GM18519 (cell line): ENCODE measurements around the gene PRKAA2.

Experiments
- ATAC-seq: cut with Tn5 transposase; IDR thresholded peaks from one replicate; pipeline ENCODE4 v1.9.1; 2021; ENCODE audit warnings: mild to moderate bottlenecking, moderate library complexity; ENCODE audit not compliant: unreplicated experiment, low FRiP score

PRKAA2 gene

DNA sequence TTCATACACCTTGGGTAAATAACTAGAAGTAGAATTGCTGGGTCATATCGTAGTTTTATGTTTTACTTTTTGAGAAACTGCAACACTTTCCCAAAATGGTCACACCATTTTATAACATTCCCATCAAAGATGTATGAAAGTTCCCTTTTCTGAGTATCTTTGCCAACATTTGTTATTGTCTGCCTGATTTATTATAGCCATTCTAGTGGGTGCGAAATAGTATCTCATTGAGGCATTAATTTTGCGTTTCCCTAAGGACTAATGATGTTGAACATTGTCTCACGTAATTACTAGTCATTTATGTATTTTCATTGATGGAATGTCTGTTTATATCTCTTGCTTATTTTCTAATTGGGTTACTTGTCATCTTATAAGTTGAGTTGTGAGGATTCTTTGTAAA lies 3.4 kb downstream of the PRKAA2 start:
- ATAC-seq: no peak

DNA sequence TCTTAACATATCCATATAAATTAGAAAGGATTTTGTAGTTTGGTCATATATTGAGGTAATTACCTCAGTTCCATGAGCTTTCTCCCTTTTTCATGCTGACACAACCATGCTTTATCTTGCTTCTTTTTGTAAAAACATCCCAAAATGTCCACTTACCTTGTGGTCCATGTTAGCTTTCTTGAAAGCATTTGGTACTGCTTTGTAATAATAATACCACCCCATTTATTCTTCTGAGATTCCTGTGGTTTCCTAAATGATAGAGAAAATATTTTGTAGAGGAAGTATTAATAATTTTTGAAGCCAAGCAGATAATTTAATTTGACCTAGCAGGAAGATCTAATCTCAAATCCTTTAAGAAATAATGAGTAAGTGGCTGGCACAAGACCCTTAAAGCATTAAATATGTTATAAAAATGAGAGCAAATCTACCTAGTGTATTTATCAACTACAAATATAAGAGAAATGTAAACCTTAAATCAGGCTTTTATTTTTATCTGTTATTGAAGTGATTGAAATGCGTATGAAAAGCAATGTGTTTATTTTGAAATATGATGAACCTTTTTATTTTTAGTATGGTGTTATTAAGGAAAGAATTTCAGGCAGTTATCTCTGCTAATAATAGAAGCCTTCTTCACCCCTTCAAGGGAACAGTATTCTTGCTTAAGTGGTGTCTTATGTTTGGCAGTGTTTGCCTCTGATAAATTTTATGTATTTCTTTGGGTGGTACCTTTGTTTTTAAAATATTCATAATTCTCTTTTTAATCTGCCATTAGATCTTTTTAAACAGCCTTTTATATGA lies 9.2 kb downstream of the PRKAA2 start:
- ATAC-seq: no peak

DNA sequence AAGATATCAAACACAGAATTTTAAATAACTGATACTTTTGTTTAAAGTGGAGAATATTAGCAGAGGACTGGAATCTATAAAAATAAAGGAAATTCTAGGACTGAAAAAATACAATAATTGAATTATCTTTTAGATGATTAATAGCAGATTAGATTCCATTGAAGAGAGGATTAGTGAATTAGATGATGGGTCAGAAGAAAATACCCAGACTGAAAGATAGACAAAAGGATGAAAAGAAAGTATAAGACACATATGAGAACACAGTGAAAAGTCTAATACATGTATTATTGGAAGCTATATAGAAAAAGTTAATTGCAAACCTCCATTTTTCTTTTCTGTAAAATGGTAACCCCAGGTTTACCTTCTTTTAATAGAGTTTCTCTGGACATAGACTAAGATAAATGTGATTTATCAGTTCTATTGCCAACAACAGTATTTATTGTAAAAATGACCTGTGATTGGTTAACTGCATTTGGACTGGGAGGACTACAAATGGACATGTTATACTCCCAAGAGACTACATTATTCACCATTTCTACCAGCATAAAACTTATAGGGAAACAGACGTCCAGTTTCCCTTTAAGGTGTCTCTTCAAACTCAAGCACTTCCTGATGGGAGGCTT lies 11.0 kb downstream of the PRKAA2 start:
- no peak for ATAC-seq

GRCh38 chr1:56658254-56658653 lies 13.1 kb downstream of the PRKAA2 start:
- ATAC-seq: no peak

GRCh38 chr1:56660293-56660692 lies 15.2 kb downstream of the PRKAA2 start:
- no peak for ATAC-seq

DNA sequence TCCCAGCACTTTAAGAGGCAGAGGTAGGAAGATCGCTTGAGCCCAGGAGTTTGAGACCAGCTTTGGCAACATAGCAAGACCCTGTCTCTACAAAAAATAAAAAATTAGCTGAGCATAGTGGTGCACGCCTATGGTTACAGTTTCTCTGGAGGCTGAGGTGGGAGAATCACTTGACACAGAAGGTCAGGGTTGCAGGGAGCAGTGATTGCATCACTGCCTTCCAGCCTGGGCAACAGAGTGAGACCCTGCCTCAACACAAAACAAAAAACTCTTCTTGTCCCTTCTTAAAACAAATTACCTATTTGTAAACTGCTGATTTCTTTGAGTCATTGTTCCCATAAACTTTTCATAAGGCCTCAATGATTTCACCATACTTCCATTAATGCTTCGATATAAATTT lies 18.7 kb downstream of the PRKAA2 start:
- ATAC-seq: no peak

GRCh38 chr1:56665384-56665783 lies 20.3 kb downstream of the PRKAA2 start:
- no peak for ATAC-seq

DNA sequence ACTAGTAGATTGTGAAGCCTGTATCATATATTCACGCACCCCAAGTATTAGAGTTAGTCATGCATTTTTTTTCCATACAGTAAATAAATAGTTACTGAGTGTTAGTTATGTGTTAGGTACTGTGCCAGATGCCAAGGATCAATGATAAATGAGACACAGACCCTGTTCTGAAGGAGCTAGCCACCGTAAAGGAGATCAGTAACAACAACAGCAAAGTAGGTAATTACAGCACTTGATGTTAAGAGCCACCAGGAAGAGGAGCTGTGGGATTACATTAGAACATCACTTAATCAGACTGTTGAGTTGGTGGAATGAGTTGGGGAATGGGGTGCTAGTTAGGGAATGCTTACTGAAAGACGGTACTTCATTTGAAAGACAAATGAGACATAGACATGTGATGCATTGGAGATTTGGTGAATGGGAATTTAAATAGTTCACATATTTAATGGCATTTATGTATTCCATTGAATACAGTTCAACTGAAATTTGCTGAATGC lies 21.0 kb downstream of the PRKAA2 start:
- ATAC-seq: no peak

DNA sequence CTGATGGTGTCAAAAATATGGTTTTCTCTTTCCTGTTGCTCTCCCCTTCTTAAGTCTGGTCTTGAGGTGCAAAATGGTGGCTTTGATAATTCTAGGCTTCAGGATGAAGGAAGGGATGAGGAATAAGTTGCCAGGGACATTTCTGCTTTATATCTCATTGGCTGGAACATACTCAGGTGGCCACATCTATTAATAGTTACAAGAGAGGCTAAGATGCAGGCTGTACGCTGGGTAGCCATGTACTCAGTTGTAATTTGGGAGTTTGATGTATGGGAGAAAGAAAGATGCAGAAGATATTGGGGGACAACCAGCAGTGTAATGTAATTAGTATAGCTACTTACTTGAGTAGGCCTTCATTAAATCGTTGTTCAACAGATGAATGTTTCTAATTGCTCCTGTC lies 25.2 kb downstream of the PRKAA2 start:
- ATAC-seq: no peak

DNA sequence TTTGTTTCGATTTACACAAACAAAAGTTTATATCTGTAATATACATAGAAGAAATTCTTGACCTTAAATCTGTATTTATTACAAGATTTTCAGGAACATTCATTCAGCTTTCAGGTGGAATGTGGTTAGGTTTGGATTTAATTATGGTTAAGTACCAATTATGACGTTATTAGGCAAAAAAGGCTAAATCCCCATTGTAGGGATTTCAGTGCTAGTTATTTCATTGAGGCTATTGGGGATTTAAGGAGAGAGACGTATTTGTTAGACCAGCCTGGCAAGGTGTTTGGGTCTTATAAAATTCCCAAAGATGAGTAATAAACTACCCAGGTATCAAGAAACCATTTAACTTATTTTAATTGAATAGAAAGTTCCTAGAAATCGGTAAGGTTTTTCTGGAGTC lies 26.0 kb downstream of the PRKAA2 start:
- no peak for ATAC-seq

GRCh38 chr1:56671542-56671941 lies 26.4 kb downstream of the PRKAA2 start:
- no peak for ATAC-seq

- no peak for ATAC-seq
Measured at GRCh38 chr1:56672579-56672978, 27.5 kb downstream of the PRKAA2 start.

DNA sequence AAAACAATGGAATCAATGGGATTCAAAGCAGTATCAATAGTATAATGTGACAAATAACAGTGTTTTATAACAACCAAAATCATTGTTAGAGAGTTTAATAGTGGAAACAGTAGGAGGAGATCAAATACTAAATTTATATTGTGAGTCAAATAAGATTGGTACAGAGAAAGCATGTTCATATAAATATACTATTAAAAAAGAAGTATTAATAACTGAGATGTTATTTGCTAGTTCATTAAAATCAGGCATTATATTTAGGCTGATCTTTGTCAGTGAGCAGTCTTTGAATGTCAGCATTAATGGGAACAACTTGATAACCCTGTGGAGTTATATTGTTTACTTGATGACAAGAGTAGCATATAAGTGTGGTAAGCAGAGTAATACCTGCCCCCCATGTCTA lies 30.6 kb downstream of the PRKAA2 start:
- ATAC-seq: no peak

GRCh38 chr1:56676571-56677035 lies 31.5 kb downstream of the PRKAA2 start:
- ATAC-seq: no peak

DNA sequence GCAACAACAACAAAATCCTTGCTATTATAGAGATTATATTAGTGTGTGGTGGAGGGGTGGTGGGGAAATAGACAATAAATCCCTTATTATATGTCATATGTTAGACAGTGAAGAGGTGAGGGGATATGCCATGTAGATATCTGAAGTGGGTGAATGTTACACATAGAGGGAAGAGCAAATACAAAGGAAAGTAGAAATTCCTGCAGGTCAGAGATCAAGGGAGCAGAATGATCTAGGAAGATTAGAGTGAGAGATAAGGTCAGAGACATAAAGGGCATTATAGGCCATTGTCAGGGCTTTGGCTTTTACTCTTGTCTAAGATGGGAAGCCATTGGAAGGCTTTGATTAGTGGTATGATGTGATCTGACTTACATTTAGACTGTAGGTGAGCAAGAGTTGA lies 38.5 kb downstream of the PRKAA2 start:
- ATAC-seq: no peak

DNA sequence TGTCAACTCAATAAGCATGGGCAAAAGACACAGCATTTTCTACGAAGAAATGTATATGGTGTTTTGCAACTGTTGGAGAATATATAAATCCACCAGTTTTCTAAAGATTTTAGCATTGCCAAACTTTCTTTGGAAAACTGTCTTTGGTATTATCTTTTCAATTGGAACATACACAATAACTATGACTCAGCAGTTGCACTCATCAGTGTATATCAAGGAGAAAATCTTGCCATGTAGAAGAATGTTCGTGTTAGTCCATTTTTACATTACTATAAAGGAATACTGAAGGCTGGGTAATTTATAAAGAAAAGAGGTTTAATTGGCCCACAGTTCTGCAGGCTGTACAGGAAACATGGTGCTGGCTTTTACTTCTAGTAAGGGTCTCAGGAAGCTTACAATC lies 41.1 kb downstream of the PRKAA2 start:
- no peak for ATAC-seq

DNA sequence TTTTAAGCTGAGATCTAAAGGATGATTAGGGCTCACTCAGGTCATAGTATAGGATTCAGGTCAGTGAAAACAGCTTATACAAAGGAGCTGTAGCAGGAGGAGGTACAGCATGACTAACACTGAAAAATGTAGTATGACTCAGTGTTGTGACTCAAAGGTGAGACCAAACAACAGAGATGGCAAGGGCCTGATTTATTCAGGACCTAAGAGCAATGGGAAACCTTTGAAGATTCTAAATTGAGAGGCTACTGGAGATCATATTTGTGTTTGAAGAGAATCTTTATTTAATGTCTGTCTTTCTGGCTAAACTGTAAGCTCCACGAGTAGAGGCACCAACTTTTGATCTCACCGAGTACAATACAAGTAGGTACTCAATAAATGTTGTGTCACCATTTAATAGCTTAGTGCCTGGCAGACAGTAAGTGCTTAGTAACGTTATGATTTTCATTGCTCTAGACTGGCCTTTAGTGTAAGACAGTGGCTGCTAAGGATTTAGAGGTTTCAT lies 43.5 kb downstream of the PRKAA2 start:
- no peak for ATAC-seq

DNA sequence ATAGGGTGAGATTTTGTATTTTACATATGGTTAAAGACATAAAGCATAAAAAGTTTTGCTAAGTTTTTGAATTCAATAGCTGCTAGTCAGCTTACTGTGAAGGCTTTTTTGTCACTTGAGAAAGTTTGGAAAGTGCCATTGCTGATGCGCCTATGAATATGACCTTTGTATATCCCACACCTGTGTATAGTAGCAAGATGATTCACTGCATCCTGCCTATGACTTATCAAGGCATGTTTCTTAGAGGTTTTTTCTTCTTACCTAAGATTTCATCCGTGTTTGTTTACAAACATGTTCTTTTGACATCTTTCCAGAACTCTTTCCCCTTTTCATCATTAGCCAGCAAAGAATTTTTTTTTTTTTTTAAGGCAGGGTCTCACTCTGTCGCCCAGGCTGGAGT lies 51.5 kb downstream of the PRKAA2 start:
- no peak for ATAC-seq

GRCh38 chr1:56703747-56704146 lies 58.6 kb downstream of the PRKAA2 start:
- ATAC-seq: no peak

DNA sequence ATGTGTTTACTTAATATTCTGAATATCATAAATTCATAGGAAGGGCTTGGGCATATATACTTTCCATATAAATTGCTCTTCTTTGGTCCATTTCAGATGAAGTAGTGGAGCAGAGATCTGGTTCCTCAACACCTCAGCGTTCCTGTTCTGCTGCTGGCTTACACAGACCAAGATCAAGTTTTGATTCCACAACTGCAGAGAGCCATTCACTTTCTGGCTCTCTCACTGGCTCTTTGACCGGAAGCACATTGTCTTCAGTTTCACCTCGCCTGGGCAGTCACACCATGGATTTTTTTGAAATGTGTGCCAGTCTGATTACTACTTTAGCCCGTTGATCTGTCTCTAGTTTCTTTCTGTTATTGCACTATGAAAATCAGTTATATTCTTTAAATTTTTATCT lies 62.3 kb downstream of the PRKAA2 start:
- no peak for ATAC-seq

- ATAC-seq: peak; percentile 72
Measured at GRCh38 chr1:56709269-56709880, 64.3 kb downstream of the PRKAA2 start.
